Stimulated activated naive CD8-positive, alpha-beta T cell treated with anti-CD3 and anti-CD28 coated beads, Interleukin-15, amount 100 ng/mL, for 72 hours (primary cell): Measurements from ENCODE around the gene STK4.

Source experiments
- ATAC-seq: fragments of 150-1000 bp; cut with Tn5 transposase; 2 replicates; pipeline ENCODE4 v1.10.0; 2021; ENCODE audit warnings: mild to moderate bottlenecking, moderate library complexity
- DNase-seq, 2 donors: peaks; one replicate each; pipeline ENCODE4 v3.0.0; 2021 to 2022
- H3K27ac Mint-ChIP-seq, 2 donors: one replicate each; pipeline ENCODE4 v1.8.0; 2022; ENCODE audit warnings: mild to moderate bottlenecking in 2 of 2, mixed read lengths in 2 of 2, moderate library complexity in 2 of 2
- H3K27me3 Mint-ChIP-seq: one replicate; pipeline ENCODE4 v1.8.0; 2022; ENCODE audit warnings: mixed read lengths
- H3K4me1 Mint-ChIP-seq: one replicate; pipeline ENCODE4 v1.8.0; 2022; ENCODE audit warnings: mild to moderate bottlenecking, mixed read lengths
- H3K4me3 Mint-ChIP-seq, 2 donors: one replicate each; pipeline ENCODE4 v1.8.0; 2022; ENCODE audit warnings: mild to moderate bottlenecking in 2 of 2, mixed read lengths in 2 of 2, moderate library complexity in 1 of 2
- H3K9me3 Mint-ChIP-seq, 2 donors: one replicate each; pipeline ENCODE4 v1.8.0; 2022; ENCODE audit warnings: mixed read lengths in 2 of 2

The STK4 gene

DNA sequence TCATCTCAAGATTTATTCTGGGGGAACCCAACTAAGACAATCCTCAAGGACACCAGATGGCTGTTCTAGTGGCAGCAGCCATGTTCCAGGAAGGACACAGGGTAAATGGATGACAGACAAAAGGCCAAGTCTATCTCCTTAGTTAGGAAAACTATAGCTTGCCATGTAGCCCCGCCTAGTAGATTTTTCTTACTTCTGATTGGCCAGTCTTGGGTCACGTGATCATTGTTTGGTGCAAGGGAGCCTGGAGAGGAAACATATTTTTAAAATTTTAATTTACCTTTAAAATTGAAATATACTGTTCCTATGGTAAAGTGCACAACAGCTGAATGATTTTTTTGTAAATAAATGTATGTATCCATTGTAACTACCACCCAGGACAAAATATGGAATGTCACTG lies 139.0 kb downstream of the STK4 start:
- no peak for ATAC-seq
- Mint-ChIP-seq H3K27me3 (peaks cover 52% of the 10 kb centered on the region), H3K4me3 (no peak overlapping the region), H3K9me3 (no peaks in the 10 kb centered on the region), H3K27ac (no peak overlapping the region), H3K4me1 (peaks cover 11% of the 10 kb centered on the region)
- no peak for DNase-seq

DNA sequence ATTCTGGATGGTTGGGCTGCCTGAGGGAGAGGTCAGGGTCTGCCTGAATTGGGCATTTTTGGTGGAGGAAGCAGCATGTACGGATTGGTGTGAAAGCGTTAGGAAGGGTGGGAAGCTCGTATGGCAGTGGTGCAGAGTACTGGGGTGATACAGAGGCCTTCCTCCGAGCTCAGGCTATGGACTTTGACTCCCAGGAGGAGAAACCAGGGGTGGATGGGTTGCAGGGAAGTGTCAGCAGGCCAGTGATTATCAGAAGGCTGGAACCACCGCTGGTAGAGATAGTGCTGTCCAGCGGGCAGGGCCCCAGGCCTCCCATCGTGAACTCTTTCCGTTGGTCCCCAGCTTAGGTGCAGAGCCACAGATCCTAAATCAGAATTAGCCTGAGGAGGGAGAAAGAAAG lies 143.3 kb downstream of the STK4 start:
- DNase-seq (no peak), ATAC-seq (no peak)
- Mint-ChIP-seq H3K27me3 (peaks cover 26% of the 10 kb centered on the region), H3K4me3 (no peak overlapping the region), H3K4me1 (peaks cover 6% of the 10 kb centered on the region), H3K27ac (no peak overlapping the region), H3K9me3 (no peaks in the 10 kb centered on the region)

DNA sequence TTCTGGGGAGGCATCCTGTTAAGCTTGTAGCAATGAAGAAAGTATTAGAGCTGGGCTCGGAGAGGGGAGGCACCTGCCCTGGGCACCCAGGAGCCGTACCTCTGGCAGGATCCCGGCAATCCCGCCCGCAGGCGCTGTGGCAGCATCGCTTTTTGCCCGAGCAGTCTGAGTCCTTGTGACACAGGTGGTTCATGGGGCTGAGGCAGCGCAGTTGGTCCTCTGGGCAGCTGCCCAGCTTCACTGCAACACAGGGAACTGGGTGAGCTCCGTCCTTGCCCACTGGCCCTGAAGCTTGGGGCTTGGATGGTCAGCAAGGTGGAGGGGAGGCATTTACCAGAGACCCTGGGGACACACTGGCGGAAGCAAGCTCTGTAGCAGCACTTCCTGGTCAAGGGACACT lies 144.0 kb downstream of the STK4 start:
- H3K4me1 Mint-ChIP-seq, result peaks cover 13% of the 10 kb centered on the region
- no peaks in the 10 kb centered on the region for H3K9me3 Mint-ChIP-seq
- ATAC-seq, result no peak
- DNase-seq, result no peak
- H3K27ac Mint-ChIP-seq, result no peak overlapping the region
- H3K4me3 Mint-ChIP-seq, result no peak overlapping the region
- peaks cover 33% of the 10 kb centered on the region for H3K27me3 Mint-ChIP-seq

DNA sequence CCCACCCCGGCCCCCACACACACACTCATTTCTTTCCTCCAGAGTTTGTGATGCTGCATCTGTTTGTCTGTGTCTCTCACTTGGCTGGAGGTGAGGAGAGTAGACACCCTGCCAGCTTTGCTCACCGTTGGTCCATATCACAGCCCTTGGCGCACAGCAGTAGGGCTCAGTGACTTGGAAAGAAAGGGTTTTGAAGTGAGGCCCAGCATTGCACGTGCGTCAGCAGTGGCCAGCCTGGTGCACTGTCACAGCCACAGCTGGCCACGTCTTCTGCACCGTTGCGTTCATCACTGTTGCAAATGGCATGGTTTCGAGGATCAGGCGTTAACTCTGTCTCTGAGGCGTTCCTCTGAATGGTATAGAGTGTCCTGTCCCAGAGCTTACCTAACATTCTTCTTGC lies 145.0 kb downstream of the STK4 start:
- H3K4me1 Mint-ChIP-seq, result peaks cover 14% of the 10 kb centered on the region
- ATAC-seq (no peak), DNase-seq (no peak)
- H3K27me3 Mint-ChIP-seq, result peaks cover 35% of the 10 kb centered on the region
- no peak overlapping the region for H3K4me3 Mint-ChIP-seq
- H3K27ac Mint-ChIP-seq, result no peak overlapping the region
- no peaks in the 10 kb centered on the region for H3K9me3 Mint-ChIP-seq

DNA sequence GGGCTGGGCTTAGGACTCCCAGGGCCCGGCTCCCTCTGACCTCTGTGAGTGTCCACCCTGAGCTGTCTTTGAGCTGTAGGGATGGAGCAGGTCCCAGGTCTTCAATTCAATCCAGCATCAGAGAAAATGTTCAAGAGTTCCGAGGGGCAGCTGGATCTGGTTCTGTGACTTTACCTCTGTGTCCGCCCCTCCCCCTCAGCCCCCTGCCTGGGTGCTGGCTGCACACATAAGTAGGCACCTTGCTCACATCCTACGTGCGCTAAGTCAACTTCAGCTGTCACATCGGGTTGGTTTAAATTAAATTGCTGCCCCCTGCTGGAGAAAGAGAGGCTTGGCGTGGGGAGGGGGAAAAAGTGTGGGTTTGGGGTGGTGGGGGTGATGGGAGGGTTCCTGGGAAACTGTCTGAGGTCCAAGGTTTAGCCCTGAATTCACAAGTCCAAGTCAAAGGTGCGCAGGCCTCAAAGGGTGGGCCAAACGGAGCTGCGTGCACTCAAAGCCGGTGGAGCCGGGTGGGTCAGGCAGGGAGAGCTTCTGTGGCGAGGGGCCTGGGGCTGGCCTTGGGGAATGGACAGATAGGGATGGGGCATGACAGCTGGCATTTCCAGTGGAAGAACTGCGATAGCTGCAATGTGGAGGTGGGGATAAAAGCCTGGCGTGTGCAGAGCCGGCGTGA lies 145.6 kb downstream of the STK4 start:
- Mint-ChIP-seq H3K9me3 (no peaks in the 10 kb centered on the region), H3K27ac (no peak overlapping the region), H3K27me3 (peaks cover 28% of the 10 kb centered on the region), H3K4me3 (no peak overlapping the region), H3K4me1 (peaks cover 14% of the 10 kb centered on the region)
- ATAC-seq (peak; percentile 54), DNase-seq (no peak)

DNA sequence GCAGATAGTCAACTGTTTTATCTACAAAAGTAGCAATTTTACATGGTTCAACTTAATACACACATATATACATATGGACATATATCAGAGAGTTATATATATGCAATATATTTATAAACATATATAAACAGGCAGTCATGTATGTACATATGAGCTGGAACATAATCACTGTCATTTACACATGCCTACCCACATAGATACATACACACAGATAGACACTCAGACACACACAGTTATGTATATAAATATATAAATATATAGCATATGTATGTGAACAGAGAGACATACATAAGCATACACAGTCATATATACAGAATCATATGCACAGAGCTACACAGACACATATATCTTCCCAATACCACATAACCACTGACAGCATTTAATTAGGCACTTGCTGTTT lies 146.4 kb downstream of the STK4 start:
- no peak overlapping the region for H3K4me3 Mint-ChIP-seq
- no peak overlapping the region for H3K27ac Mint-ChIP-seq
- peaks cover 14% of the 10 kb centered on the region for H3K4me1 Mint-ChIP-seq
- DNase-seq, result no peak
- no peaks in the 10 kb centered on the region for H3K9me3 Mint-ChIP-seq
- ATAC-seq, result no peak
- H3K27me3 Mint-ChIP-seq, result peaks cover 21% of the 10 kb centered on the region

DNA sequence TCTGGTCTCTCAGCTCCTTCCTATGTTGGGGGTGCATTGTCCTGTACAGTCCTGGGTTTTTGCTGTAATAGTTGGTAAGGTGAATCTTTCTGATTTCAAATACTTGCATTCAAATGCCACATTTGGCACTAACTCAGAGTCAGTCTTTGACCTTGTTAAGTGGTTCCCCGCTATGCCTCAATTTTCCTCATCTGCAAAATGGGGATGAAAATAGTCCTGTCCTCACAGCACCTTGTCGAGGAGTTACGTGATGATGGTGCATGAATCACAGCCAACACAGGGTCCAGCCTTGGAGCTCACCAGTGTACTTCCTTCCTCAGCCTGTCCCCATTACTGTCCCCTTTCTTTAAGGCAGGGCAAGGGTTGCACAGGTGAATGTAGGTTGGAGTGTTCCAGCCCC lies 147.6 kb downstream of the STK4 start:
- ATAC-seq (no peak), DNase-seq (no peak)
- Mint-ChIP-seq H3K4me3 (no peak overlapping the region), H3K27ac (no peak overlapping the region), H3K4me1 (peaks cover 14% of the 10 kb centered on the region), H3K27me3 (peaks cover 19% of the 10 kb centered on the region), H3K9me3 (no peaks in the 10 kb centered on the region)

DNA sequence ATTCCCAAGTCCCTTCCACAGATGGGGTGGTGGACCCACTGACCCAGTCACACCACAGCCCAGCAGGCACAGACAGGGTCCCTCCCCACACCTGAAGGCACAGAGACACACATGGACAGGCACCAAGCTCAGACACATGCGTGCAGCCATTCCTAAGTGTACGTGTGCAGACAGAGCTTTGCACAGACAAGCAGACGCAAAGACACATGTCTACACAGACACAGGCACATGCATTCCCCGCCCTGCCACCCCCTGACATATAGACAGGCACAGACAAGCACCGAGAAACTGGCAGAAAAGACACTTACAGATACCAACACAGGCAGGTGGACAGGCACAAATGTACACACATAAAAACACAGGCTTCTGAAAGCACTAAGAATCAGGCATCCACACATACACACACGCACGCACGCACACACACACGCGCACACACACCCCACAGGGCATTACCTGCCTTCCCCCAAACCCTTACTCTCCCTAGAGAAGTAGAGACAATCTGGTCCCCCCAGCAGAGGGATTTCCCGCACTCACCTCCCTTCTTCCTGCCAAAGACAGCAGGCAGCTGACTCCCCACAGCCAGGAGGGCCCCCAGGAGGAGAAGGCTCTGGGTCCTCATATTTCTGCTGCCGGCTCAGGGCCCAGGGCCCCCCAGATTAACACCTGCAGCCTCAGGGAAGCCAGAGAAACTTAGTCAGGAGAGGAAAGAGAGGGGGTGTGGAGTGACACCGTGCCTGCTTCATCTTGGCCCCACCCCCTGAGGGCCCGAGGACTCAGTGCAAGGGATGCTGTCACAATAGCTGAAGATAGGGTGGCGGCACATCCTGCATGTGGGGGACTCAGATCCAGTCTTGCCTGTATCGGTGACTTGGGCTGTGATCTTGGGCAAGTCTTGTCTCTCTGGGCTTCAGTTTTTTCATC lies 148.4 kb downstream of the STK4 start, which contains the start of gene WFDC5:
Gene WFDC5 (minus strand): TSS at position 710 of the 921 bp plus-strand sequence. CDS start 91 bp downstream, at position 619.
- Mint-ChIP-seq H3K4me3 (peak within 1 kb of the TSS in 1 of 2 donors; percentile 8), H3K4me1 (peaks cover 14% of the 10 kb centered on the region), H3K27ac (no peak within 1 kb of the TSS), H3K9me3 (no peaks in the 10 kb centered on the region), H3K27me3 (peaks cover 19% of the 10 kb centered on the region)
- peak; percentile 85 for ATAC-seq
- DNase-seq, result no peak

DNA sequence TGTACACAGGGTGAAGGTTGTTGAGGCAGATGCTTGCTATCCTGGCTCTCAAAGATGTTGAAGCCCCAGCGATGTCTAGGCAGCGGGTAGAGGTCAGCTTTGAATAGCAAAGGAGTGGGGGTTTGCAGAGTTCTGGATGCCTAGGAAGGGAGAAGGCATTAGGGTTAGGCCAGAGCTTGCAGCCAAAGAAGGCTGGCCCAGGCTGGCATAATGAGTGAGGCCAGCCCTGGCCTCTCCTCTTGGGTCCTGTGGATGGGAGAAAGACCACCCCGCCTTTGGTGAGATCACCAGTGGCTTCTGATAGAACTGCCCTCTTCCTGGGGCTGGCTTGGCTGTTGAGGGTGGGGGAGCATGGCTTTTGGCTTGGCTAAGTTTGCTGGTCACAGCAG lies 149.1 kb downstream of the STK4 start:
- no peak overlapping the region for H3K27ac Mint-ChIP-seq
- DNase-seq (no peak), ATAC-seq (peak; percentile 13)
- H3K9me3 Mint-ChIP-seq, result no peaks in the 10 kb centered on the region
- H3K4me1 Mint-ChIP-seq, result peaks cover 14% of the 10 kb centered on the region
- H3K4me3 Mint-ChIP-seq, result no peak overlapping the region
- H3K27me3 Mint-ChIP-seq, result peaks cover 19% of the 10 kb centered on the region

DNA sequence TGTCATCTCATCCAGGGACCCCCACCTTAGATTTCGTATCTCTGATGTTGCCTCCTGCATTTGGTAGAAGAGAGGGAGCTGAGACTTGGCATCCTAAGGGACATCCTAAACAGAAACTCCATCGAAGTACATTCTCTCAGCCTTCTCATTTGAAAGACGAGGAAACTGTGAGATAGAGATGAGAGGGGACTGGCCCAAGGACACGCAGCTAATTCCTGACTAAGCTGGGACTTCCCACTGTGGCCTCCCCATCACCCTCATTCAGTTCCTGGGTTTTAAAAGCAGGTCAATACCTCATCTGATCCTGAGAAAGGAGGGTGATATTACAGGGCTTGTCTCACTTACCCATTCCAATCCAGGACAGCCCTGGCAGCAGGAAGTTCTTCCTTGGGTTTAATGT lies 149.5 kb downstream of the STK4 start:
- ATAC-seq, result peak; percentile 40
- H3K27me3 Mint-ChIP-seq, result peaks cover 19% of the 10 kb centered on the region

DNA sequence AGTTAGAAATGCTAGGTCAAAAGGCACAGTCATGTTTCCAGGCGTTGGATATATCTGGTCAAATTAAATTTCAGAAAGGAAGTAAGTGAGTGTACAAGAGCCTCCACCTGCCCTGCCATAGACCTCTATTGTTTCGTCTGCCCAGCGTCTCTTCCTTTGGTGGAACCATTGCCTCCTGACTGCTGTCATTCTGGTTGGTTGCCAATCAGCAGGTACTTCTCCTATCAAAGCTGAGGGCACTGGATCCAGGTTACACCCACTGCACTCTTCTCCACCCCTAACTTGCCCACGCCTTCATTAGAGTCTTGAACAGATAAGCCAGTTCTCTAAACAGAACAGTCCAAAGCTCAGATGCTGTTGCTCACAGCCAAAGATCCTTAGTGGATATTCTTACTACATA lies 151.3 kb downstream of the STK4 start:
- H3K27me3 Mint-ChIP-seq, result peaks cover 24% of the 10 kb centered on the region
- no peak overlapping the region for H3K27ac Mint-ChIP-seq
- H3K4me1 Mint-ChIP-seq, result peaks cover 14% of the 10 kb centered on the region
- no peak for ATAC-seq
- H3K9me3 Mint-ChIP-seq, result no peaks in the 10 kb centered on the region
- H3K4me3 Mint-ChIP-seq, result no peak overlapping the region
- DNase-seq, result no peak

More for the DNA sequence above, 149.5 kb downstream of the STK4 start:
- Mint-ChIP-seq H3K4me3 (no peak overlapping the region), H3K27ac (no peak overlapping the region), H3K9me3 (no peaks in the 10 kb centered on the region), H3K4me1 (peaks cover 14% of the 10 kb centered on the region)
- DNase-seq, result no peak

DNA sequence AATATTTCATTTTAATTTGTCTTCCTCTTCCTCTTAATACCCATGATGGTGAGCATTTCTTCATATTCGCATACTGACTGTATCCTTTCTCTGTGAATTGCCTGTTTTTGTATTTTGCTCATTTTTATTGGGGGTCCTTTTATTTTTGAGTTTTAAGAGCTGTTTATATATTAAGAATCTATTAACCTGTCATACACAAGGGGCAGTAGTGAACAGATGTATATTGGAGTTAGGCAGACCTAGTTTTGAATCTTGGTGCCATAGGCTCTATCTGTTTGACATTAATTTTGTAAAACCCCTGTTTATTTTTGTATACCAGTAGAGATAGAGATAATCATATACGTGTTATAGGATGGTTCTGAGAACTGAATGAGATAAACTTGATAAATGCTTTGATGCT lies 151.7 kb downstream of the STK4 start:
- Mint-ChIP-seq H3K4me1 (peaks cover 14% of the 10 kb centered on the region), H3K9me3 (no peaks in the 10 kb centered on the region), H3K27ac (no peak overlapping the region), H3K4me3 (no peak overlapping the region), H3K27me3 (peaks cover 24% of the 10 kb centered on the region)
- DNase-seq (no peak), ATAC-seq (no peak)

DNA sequence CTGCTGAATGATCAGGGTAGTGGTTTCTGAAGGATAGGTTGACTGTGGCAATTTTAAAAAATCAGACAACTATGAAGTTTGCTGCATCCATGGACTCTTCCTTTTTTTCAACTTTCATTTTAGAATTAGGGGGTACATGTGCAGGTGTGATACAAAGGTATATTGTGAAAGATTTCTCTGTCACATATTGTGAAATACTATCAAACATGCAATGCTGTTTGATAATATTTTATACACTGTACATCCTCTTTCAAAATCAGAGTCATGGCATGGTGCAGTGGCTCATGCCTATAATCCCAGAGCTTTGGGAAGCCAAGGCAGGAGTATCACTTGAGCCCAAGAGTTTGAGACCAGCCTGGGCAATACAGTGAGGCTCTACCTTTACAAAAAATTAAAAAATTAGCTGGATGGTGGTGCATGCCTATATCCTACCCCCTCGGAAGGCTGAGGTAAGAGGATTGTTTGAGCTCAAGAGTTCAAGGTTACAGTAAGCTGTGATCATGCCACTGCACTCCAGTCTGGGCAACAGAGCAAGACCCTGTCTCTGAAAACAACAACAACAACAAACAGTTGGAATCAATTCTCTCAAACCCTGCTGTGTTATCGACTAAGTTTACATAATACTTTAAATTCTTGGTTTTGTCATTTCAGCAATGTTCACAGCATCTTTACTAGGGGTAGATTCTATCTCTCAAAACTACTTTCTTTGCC lies 153.4 kb downstream of the STK4 start:
- DNase-seq, result no peak
- Mint-ChIP-seq H3K9me3 (no peaks in the 10 kb centered on the region), H3K4me1 (peaks cover 7% of the 10 kb centered on the region), H3K27me3 (peaks cover 28% of the 10 kb centered on the region), H3K27ac (no peak overlapping the region), H3K4me3 (no peak overlapping the region)
- ATAC-seq, result no peak

DNA sequence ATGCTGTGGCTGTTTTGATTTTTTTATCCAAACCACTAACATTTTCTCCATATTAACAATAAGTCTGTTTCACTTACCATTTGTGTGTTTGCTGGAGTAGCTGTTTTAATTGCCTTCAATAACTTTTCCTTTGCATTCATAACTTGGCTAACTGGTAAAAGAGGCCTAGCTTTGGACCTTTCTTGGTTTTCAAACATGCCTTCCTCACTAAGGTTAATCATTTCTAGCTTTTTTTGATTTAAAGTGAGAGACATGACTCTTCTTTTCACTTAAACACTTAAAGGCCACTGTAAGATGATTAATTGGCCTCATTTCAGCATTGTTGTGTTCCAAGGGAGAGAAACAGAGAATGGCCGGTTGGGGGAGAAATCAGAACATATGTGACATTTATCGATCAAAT lies 155.1 kb downstream of the STK4 start:
- Mint-ChIP-seq H3K27ac (no peak overlapping the region), H3K27me3 (peaks cover 25% of the 10 kb centered on the region), H3K9me3 (no peaks in the 10 kb centered on the region), H3K4me3 (no peak overlapping the region), H3K4me1 (no peaks in the 10 kb centered on the region)
- ATAC-seq, result no peak
- no peak for DNase-seq

DNA sequence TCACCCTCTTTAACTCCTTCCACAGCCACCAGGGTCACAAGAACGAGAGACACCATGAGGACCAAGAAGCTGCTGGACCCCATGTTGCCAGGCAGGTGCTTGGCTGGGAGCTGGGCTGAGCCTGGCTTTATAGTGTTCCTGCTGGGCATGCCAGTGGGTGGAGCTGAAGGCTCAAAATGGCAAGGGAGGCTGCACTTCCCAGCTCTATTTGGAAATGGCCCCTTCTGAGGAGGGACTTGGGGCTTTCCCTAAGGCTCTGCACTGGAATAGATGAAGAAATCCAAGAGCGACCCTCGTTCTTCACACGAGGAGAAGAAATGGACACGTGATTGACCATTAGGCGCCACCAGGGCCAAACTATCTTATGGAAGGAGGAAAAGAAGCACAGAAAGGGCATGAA lies 158.1 kb downstream of the STK4 start, which contains the start of gene WFDC12:
Gene WFDC12 (minus strand): TSS at position 101 of the 400 bp plus-strand sequence. CDS start 18 bp downstream, at position 83.
- H3K9me3 Mint-ChIP-seq, result no peaks in the 10 kb centered on the region
- H3K27ac Mint-ChIP-seq, result no peak within 1 kb of the TSS
- no peak for DNase-seq
- no peak within 1 kb of the TSS for H3K4me3 Mint-ChIP-seq
- peaks cover 41% of the 10 kb centered on the region for H3K27me3 Mint-ChIP-seq
- no peaks in the 10 kb centered on the region for H3K4me1 Mint-ChIP-seq
- ATAC-seq, result no peak

DNA sequence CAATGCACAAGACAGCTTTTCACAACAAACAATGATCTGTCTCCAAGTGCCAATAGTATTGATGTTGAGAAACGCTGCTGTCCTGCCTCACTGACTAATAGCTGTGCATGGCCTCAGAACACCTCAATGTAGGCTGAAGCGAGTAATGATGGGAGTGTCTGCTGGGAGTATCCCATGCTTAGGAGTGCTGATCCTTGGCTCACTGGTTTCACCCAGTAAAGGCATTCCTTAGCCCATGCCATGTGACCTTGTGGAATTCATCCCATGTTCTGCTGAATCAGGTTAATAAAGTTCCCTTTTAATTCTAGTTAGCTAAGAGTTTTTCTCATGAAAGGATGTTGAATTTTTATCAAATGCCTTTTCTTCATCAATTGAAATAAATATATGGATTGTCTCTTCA lies 161.8 kb downstream of the STK4 start:
- Mint-ChIP-seq H3K27ac (no peak overlapping the region), H3K4me3 (no peak overlapping the region), H3K9me3 (no peaks in the 10 kb centered on the region), H3K27me3 (peaks cover 68% of the 10 kb centered on the region), H3K4me1 (no peaks in the 10 kb centered on the region)
- ATAC-seq (no peak), DNase-seq (no peak)
